Endothelial cell of umbilical vein (primary cell): ENCODE measurements around the gene GNAZ.

ENCODE experiments used
- CTCF ChIP-seq, 2 donors: IDR thresholded peaks; 1 replicate in 1 of 2; 2 replicates in 1 of 2; pipeline ENCODE4 v1.5.1; 2011; ENCODE audit warnings: low read length in 2 of 2, mild to moderate bottlenecking in 2 of 2, moderate library complexity in 2 of 2, control low read depth in 1 of 2, inconsistent platforms in 1 of 2, low read depth in 1 of 2; ENCODE audit not compliant: insufficient read depth in 1 of 2; ENCODE audit errors: extremely low read depth in 1 of 2
- EZH2 ChIP-seq: IDR thresholded peaks from 2 replicates; pipeline ENCODE4 v1.6.1; 2012; ENCODE audit warnings: borderline replicate concordance, low read depth, mild to moderate bottlenecking, moderate library complexity, low read length, inconsistent platforms; ENCODE audit not compliant: severe bottlenecking
- GATA2 ChIP-seq: IDR thresholded peaks from 2 replicates; pipeline ENCODE4 v1.7.0; 2011; ENCODE audit warnings: low read depth, mild to moderate bottlenecking, moderate library complexity, mixed read lengths, low read length; ENCODE audit not compliant: insufficient read length, insufficient read depth
- MAX ChIP-seq: IDR thresholded peaks from 2 replicates; pipeline ENCODE4 v1.6.1; 2011; ENCODE audit not compliant: insufficient read depth, insufficient read length
- MYC ChIP-seq: IDR thresholded peaks from one replicate; pipeline ENCODE4 v1.6.1; 2011; ENCODE audit warnings: mild to moderate bottlenecking, low read depth, low read length
- POLR2A ChIP-seq: IDR thresholded peaks from 2 replicates; pipeline ENCODE4 v1.6.1; 2012; ENCODE audit warnings: low read depth, mild to moderate bottlenecking, control low read depth, low read length
- POLR2AphosphoS5 ChIP-seq: IDR thresholded peaks from 2 replicates; pipeline ENCODE4 v1.6.1; 2012; ENCODE audit warnings: low read depth, mild to moderate bottlenecking, control low read depth, low read length, moderate library complexity; ENCODE audit not compliant: insufficient read depth

- no peak for TF ChIP-seq CTCF (IDR thresholded peaks at IDR 0.05; ENCODE audit: extremely low read depth in 1 of 2, insufficient read depth in 1 of 2, low read depth in 1 of 2, low read length in 2 of 2)
- no peak for TF ChIP-seq MAX
- no peak for TF ChIP-seq POLR2AphosphoS5
- no peak for TF ChIP-seq POLR2A
- no peak for TF ChIP-seq GATA2
- TF ChIP-seq EZH2, result no peak
- TF ChIP-seq MYC, result no peak
Observed at GRCh38 chr22:23029521-23030228, 40.6 kb upstream of the GNAZ start.
